Measurements from ENCODE around the gene TDRD12. TPM values are rescaled to one million over a fixed set of nuclear protein-coding genes. Genes with fewer than 3 reads are reported as not detected.
"Not testable (repeated sequence)": the region's sequence is repeated elsewhere in the genome, so short reads cannot be mapped to it uniquely, and the experiment has no call there.

Gene TDRD12
- total RNA-seq, 1 experiment from 2014 or later, result 1.3 TPM

DNA sequence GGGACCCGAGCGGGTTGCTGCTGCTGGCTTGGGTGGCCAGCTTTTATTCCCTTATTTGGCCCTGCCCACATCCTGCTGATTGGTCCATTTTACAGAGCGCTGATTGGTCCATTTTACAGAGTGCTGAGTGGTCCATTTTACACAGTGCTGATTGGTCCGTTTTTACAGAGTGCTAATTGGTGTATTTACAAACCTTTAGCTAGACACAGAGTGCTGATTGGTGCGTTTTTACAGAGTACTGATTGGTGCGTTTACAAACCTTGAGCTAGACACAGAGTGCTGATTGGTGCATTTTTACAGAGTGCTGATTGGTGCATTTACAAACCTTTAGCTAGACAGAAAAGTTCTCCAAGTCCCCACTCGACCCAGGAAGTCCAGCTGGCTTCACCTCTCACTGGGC lies 19.4 kb upstream of the TDRD12 start:
- H4K5ac ChIP-seq (ENCODE audit: insufficient read length, low read depth, low read length); H2AFZ ChIP-seq (ENCODE audit: low read length); H3K27ac ChIP-seq (ENCODE audit: insufficient read length, low read depth, low read length); H2BK12ac ChIP-seq (ENCODE audit: insufficient read length, low read depth, low read length); H3K27me3 Mint-ChIP-seq (ENCODE audit: low read depth); H3K79me2 ChIP-seq (ENCODE audit: insufficient read depth, low read length); H3K4ac ChIP-seq (ENCODE audit: low read depth, low read length); H3K27ac Mint-ChIP-seq; H2BK20ac ChIP-seq (ENCODE audit: low read depth, low read length, poor library complexity, severe bottlenecking); H3K14ac ChIP-seq (ENCODE audit: insufficient read depth, low read length); H3K23ac ChIP-seq (ENCODE audit: insufficient read length, low read depth, low read length); H3T11ph ChIP-seq (ENCODE audit: low read length); H3K56ac ChIP-seq (ENCODE audit: insufficient read length, low read depth, low read length); H4K20me1 ChIP-seq (ENCODE audit: control insufficient read depth, insufficient read depth, insufficient read length); H3K4me3 Mint-ChIP-seq; H2BK120ac ChIP-seq (ENCODE audit: low read depth, low read length, poor library complexity, severe bottlenecking); H2BK15ac ChIP-seq (ENCODE audit: low read depth, low read length); H3K18ac ChIP-seq (ENCODE audit: insufficient read length, low read depth, low read length); H4K91ac ChIP-seq (ENCODE audit: insufficient read length, low read depth, low read length); H3K4me2 ChIP-seq (ENCODE audit: insufficient read depth, insufficient read length, low read length); H3K79me1 ChIP-seq (ENCODE audit: insufficient read depth, low read depth, low read length, poor library complexity, severe bottlenecking); H2AK5ac ChIP-seq (ENCODE audit: insufficient read length, low read length); H3K4me1 ChIP-seq (ENCODE audit: insufficient read depth, low read length); H4K8ac ChIP-seq (replicated peaks; ENCODE audit: insufficient read length, low read depth, low read length); H2BK5ac ChIP-seq (ENCODE audit: insufficient read length, low read length); DNase-seq; H3K23me2 ChIP-seq (ENCODE audit: insufficient read length, low read depth, low read length, poor library complexity, severe bottlenecking); H3K9ac ChIP-seq (ENCODE audit: extremely low read depth, insufficient read length, low read length); H3K9me3 ChIP-seq (ENCODE audit: control insufficient read depth, low read depth, low read length); H3K27me3 ChIP-seq (ENCODE audit: insufficient read depth, low read length): not testable (repeated sequence)
- no CpG with 5 or more reads among the region's 7 CpGs for WGBS (ENCODE audit: extremely low coverage, insufficient read length, low lambda C conversion rate)
- Mint-ChIP-seq H3K4me1 (peaks cover 25 to 29% of the 10 kb centered on the region in 2 experiments), H3K36me3 (ENCODE audit: insufficient read depth in 1 of 3, low read depth in 3 of 3) (peaks cover 13 to 30% (median 29%) of the 10 kb centered on the region in 3 experiments), H3K9me3 (peaks cover 18 to 24% of the 10 kb centered on the region in 2 experiments)

Measured in H9 (cell line).